ENCODE data around the gene ZHX3. TPM values are rescaled to one million over a fixed set of nuclear protein-coding genes. Genes with fewer than 3 reads are reported as not detected.

The ZHX3 gene
- total and polyA plus RNA-seq, 2 of the 13 experiments (the other 11 are each of a cell fraction or from before 2014, with no cell fraction given), result 8.4 to 11.7 TPM

GRCh38 chr20:41141153-41141815 is 176.2 kb downstream of the ZHX3 start (continued):
- TF ChIP-seq IRF1 (CRISPR knock-in tag; IDR thresholded peaks at IDR 0.05; ENCODE audit: low read depth) (no peak), YY1 (IDR thresholded peaks at IDR 0.05; ENCODE audit: insufficient read depth, insufficient replicate concordance, low read depth, low read length) (no peak), REL (CRISPR knock-in tag; conservative IDR thresholded peaks at IDR 0.05) (no peak), CHD2 (IDR thresholded peaks at IDR 0.05; ENCODE audit: low read depth, low read length) (no peak), ZNF275 (CRISPR knock-in tag; IDR thresholded peaks at IDR 0.05; ENCODE audit: borderline replicate concordance) (no peak), CTCF (CRISPR knock-in tag; IDR thresholded peaks at IDR 0.05) (peak; percentile 7; the same call in 1 of the 2 replicates), ZFP36L2 (CRISPR knock-in tag; IDR thresholded peaks at IDR 0.05) (no peak), ZNF280B (CRISPR knock-in tag; IDR thresholded peaks at IDR 0.05; ENCODE audit: borderline replicate concordance) (no peak), PATZ1 (CRISPR knock-in tag; IDR thresholded peaks at IDR 0.05) (0 out of 2 replicates have a peak, but pooled peaks have one; percentile 15), MTA3 (CRISPR knock-in tag; IDR thresholded peaks at IDR 0.05) (no peak), ZBTB46 (CRISPR knock-in tag; IDR thresholded peaks at IDR 0.05; ENCODE audit: borderline replicate concordance) (no peak), MTF1 (CRISPR knock-in tag; IDR thresholded peaks at IDR 0.05) (no peak), RNF219 (CRISPR knock-in tag; IDR thresholded peaks at IDR 0.05) (no peak), ISX (CRISPR knock-in tag; conservative IDR thresholded peaks at IDR 0.05) (no peak)
